RWPE1 (cell line): ENCODE measurements around the gene TRPM3.

Source experiments
- CTCF ChIA-PET: fragments of 350-600 bp; sonication (Branson Sonifier 250); formaldehyde crosslinking; extraction: SDS; loops from one replicate; lab custom pipeline; 2021; lab: Yijun Ruan, JAX
- POLR2A ChIA-PET: fragments of 400-600 bp; formaldehyde crosslinking; extraction: SDS; loops from one replicate; lab custom pipeline; 2020; ENCODE audit warnings: antibody characterized with exemption; ENCODE audit not compliant: low non-redundant PET; lab: Yijun Ruan, JAX
- DNase-seq: peaks from one replicate; pipeline ENCODE4 v3.0.0; 2012; ENCODE audit warnings: low spot score
- H3K27ac ChIP-seq: fragments of 450-650 bp; 2 replicates; pipeline ENCODE4 v1.5.1; 2017
- CTCF ChIP-seq: fragments of 450-650 bp; conservative IDR thresholded peaks from 2 replicates; pipeline ENCODE4 v1.5.1; 2017; ENCODE audit warnings: low read depth, mild to moderate bottlenecking

TRPM3 gene

GRCh38 chr9:70618784-70619183 lies 502.6 kb downstream of the TRPM3 start:
- TF ChIP-seq CTCF, result no peak
- ChIA-PET POLR2A (no interaction called here), CTCF (no interaction called here)
- DNase-seq, result no peak
- H3K27ac ChIP-seq, result no peak overlapping the region

GRCh38 chr9:70617033-70617828 lies 504.2 kb downstream of the TRPM3 start:
- ChIA-PET POLR2A (no interaction called here), CTCF (no interaction called here)
- DNase-seq, result no peak
- H3K27ac ChIP-seq, result no peak overlapping the region
- TF ChIP-seq CTCF, result no peak

GRCh38 chr9:70616228-70616990 lies 505.0 kb downstream of the TRPM3 start:
- no peak for TF ChIP-seq CTCF
- no peak for DNase-seq
- ChIA-PET CTCF (no interaction called here), POLR2A (no interaction called here)
- H3K27ac ChIP-seq, result no peak overlapping the region

- DNase-seq, result no peak
- ChIA-PET CTCF (interaction anchor here (0.6 to 1.6 kb wide), 2 partner anchors 13 to 17 kb away, joined by 5 to 6 read pairs; no protein-coding TSS in a partner anchor), POLR2A (no interaction called here)
- no peak for TF ChIP-seq CTCF
- H3K27ac ChIP-seq, result no peak overlapping the region
Measured at GRCh38 chr9:70615464-70616138, 505.8 kb downstream of the TRPM3 start.

GRCh38 chr9:70614786-70615463 lies 506.5 kb downstream of the TRPM3 start:
- ChIA-PET CTCF (interaction anchor here (0.6 to 1.6 kb wide), 4 partner anchors 13 to 423 kb away, joined by 3 to 6 read pairs (median 4); no protein-coding TSS in a partner anchor), POLR2A (no interaction called here)
- no peak overlapping the region for H3K27ac ChIP-seq
- DNase-seq, result no peak
- TF ChIP-seq CTCF, result no peak
